Spleen (tissue), 11 donors: ENCODE data around the gene EZR. TPM values are rescaled to one million over a fixed set of nuclear protein-coding genes. Genes with fewer than 3 reads are reported as not detected.
A peak's percentile ranks its signal among the peaks of the same experiment; 100 is the strongest.

ENCODE experiments used
- DNase-seq: peaks from one replicate; pipeline ENCODE4 v3.0.0-alpha.2; 2020
- H3K27ac ChIP-seq, 8 donors: fragments of 200-600 bp; sonication (generic) in 7 of 8; 1 replicate in 4 of 8; 2 replicates in 4 of 8; pipeline versions ENCODE4 v1.5.0 to v1.8.0; 2016 to 2021; ENCODE audit warnings: inconsistent platforms in 4 of 8, mild to moderate bottlenecking in 4 of 8, moderate library complexity in 1 of 8
- H3K27me3 ChIP-seq, 7 donors: fragments of 200-600 bp; sonication (generic) in 6 of 7; replicated peaks in 1 of 7; 1 replicate in 4 of 7; 2 replicates in 3 of 7; pipeline versions ENCODE4 v1.5.0 to v1.8.0; 2016 to 2021; ENCODE audit warnings: inconsistent platforms in 3 of 7, mild to moderate bottlenecking in 1 of 7
- H3K36me3 ChIP-seq, 6 donors: fragments of 200-600 bp; sonication (generic) in 5 of 6; 1 replicate in 4 of 6; 2 replicates in 2 of 6; pipeline versions ENCODE4 v1.5.0 to v1.8.0; 2016 to 2021; ENCODE audit warnings: inconsistent platforms in 2 of 6
- H3K4me1 ChIP-seq, 6 donors: fragments of 200-600 bp; sonication (generic) in 5 of 6; 1 replicate in 3 of 6; 2 replicates in 3 of 6; pipeline versions ENCODE4 v1.5.0 to v1.8.0; 2016 to 2021; ENCODE audit warnings: inconsistent platforms in 3 of 6
- H3K4me3 ChIP-seq, 8 donors: fragments of 200-600 bp; sonication (generic) in 7 of 8; 1 replicate in 4 of 8; 2 replicates in 4 of 8; pipeline versions ENCODE4 v1.5.0 to v1.8.0; 2016 to 2021; ENCODE audit warnings: inconsistent platforms in 4 of 8, mild to moderate bottlenecking in 4 of 8, moderate library complexity in 2 of 8
- H3K9me3 ChIP-seq, 8 donors: fragments of 200-600 bp; sonication (generic) in 7 of 8; 1 replicate in 4 of 8; 2 replicates in 4 of 8; pipeline versions ENCODE4 v1.5.0 to v1.8.0; 2016 to 2021; ENCODE audit warnings: inconsistent platforms in 4 of 8
- POLR2A ChIP-seq, 3 donors: fragments of 450-650 bp; IDR thresholded peaks; one replicate each; pipeline ENCODE4 v1.5.1; 2017; ENCODE audit warnings: antibody characterized with exemption in 3 of 3, mild to moderate bottlenecking in 1 of 3
- POLR2AphosphoS5 ChIP-seq, 3 donors: sonication (generic); formaldehyde crosslinking; IDR thresholded peaks; one replicate each; pipeline ENCODE4 v1.5.1; 2017; ENCODE audit warnings: antibody characterized with exemption in 3 of 3
- WGBS, 5 donors: extraction: QIAGEN DNeasy Blood & Tissue Kit in 3 of 5; methylation state at CpG; one replicate each; pipeline versions ENCODE4 v1.1.5 to v1.1.7; 2013 to 2018; 5-methylcytosine and 5-hydroxymethylcytosine counted together
- intact Hi-C: fragments of 100-400 bp; cut with DNase I; formaldehyde crosslinking; loops from one replicate; pipeline ENCODE4 v1.15.0; 2023; ENCODE audit warnings: low total_unique reads
- polyA plus RNA-seq, 3 donors: library from polyadenylated mRNA; stranded (reverse); fragments of 200-250 nt; gene quantifications; one replicate each; pipeline ENCODE4 v1.2.1, GENCODE V29; 2013
- total RNA-seq, 7 donors: library from RNA; depleted of rRNA in 3 of 7; stranded (reverse); fragments of >200 nt in 3 of 7; fragmentation: NEBNext Ultra II Directional in 4 of 7; extraction: Animal tissue kit (Norgen Biotek cat#: 25700) in 4 of 7; gene quantifications; one replicate each; pipeline versions ENCODE4 v1.1.0 to v1.2.1, GENCODE V29; 2016 to 2021
- TF ChIP-seq, protein P1 (sequence below), 11 experiments: fragments of 200-600 bp in 7 of 11; fragments of 450-650 bp in 4 of 11; sonication (generic) in 4 of 11; IDR thresholded peaks in 8 of 11; conservative IDR thresholded peaks in 3 of 11; 1 replicate in 7 of 11; 2 replicates in 4 of 11; pipeline versions ENCODE4 v1.4.0 to v1.8.0; 2016 to 2021; ENCODE audit warnings: antibody characterized with exemption in 11 of 11, inconsistent platforms in 4 of 11, mild to moderate bottlenecking in 1 of 11
- donor health status: healthy with polysubstance abuse.
- donor health status: DM: no; HTN: no; CAD: no; lungs with moderate emphysema.
- donor health status: DM: no; HTN: no; CAD: no.
- donor health status: Bipolar disorder and iron deficiency.
- donor health status: healthy.
- donor health status: DM: no; HTN: no; CAD: no.
- donor health status: DM: yes; HTN: yes; CAD: no.

EZR gene
- total and polyA plus RNA-seq, 10 donors, result 78.0 to 153 (median 114) TPM

DNA sequence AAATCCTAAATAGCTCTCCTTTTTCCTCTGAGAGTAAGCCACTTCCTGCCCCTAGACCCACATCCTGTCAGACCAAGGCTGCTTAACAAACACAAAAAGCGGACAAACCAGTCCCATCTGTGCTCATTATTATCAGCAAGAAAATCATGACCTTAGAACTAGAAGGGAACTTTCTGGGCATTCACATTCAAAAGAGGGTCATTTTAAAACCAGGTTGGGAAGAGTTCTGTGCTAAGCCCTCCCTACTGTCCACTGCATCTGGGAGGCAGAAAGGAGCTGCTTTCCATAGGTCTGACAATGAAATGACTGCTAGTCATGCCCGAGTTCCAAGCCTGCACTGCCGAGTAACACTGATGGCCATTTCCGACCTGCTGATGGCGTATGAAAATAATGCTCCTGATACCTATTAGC lies 15.4 kb downstream of the EZR start:
- no peaks in the 10 kb centered on the region for H3K27me3 ChIP-seq
- peaks cover 40 to 98% (median 96%) of the 10 kb centered on the region in 6 donors for H3K4me1 ChIP-seq
- peak overlapping the region; percentile 64 to 91 (median 84) for H3K27ac ChIP-seq
- WGBS, 5 donors, result 6 to 14% (median 8%) methylated on average over 5 of the region's 5 CpGs
- TF ChIP-seq, protein P1, sequence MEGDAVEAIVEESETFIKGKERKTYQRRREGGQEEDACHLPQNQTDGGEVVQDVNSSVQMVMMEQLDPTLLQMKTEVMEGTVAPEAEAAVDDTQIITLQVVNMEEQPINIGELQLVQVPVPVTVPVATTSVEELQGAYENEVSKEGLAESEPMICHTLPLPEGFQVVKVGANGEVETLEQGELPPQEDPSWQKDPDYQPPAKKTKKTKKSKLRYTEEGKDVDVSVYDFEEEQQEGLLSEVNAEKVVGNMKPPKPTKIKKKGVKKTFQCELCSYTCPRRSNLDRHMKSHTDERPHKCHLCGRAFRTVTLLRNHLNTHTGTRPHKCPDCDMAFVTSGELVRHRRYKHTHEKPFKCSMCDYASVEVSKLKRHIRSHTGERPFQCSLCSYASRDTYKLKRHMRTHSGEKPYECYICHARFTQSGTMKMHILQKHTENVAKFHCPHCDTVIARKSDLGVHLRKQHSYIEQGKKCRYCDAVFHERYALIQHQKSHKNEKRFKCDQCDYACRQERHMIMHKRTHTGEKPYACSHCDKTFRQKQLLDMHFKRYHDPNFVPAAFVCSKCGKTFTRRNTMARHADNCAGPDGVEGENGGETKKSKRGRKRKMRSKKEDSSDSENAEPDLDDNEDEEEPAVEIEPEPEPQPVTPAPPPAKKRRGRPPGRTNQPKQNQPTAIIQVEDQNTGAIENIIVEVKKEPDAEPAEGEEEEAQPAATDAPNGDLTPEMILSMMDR (IDR thresholded peaks at IDR 0.05 in 8 of 11, conservative IDR thresholded peaks at IDR 0.05 in 3 of 11), result no peak
- peak in 1 of 3 donors; percentile 49 for TF ChIP-seq POLR2A (IDR thresholded peaks at IDR 0.05)
- peak in 1 of 3 donors; percentile 84 for TF ChIP-seq POLR2AphosphoS5 (IDR thresholded peaks at IDR 0.05)
- peak overlapping the region in 4 of 8 donors; percentile 24 to 53 (median 27) for H3K4me3 ChIP-seq
- no peaks in the 10 kb centered on the region for H3K9me3 ChIP-seq
- no peak for DNase-seq
- H3K36me3 ChIP-seq, result peaks cover 0 to 38% (median 0%) of the 10 kb centered on the region in 6 donors
- intact Hi-C loops, result no loop called here

DNA sequence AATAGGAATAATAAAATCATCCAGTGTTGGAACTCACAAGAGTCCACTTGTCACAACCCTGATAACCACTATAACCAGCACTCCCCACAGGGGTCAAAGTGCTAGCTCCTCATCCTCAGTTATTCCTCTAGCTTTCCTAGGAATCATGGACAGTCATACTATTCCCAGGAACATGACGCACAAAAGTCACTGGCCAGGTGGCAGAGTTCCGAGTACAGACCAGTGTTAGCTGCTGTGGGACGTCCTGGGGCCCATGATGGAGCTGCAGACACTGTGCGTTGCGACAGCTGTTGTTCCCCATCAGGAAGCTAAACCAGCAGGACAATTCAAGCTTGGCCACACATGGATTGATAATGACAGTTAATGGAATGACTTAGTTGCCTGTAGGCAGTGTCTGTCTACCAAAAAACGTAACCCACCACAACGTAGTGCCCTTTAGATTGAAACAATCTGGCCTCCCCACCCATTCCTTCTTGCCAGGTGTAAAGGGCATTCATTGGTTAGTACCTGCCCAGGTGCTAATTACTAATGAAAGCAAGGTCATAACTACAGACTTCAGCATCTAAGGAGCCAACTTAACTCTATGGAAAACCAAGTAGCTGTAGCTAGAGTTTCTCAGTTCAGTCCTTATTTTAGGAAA lies 17.4 kb downstream of the EZR start:
- H3K4me1 ChIP-seq, result peaks cover 48 to 98% (median 95%) of the 10 kb centered on the region in 6 donors
- no peaks in the 10 kb centered on the region for H3K27me3 ChIP-seq
- TF ChIP-seq POLR2A (IDR thresholded peaks at IDR 0.05) (no peak), POLR2AphosphoS5 (IDR thresholded peaks at IDR 0.05) (no peak)
- TF ChIP-seq, protein P1 (IDR thresholded peaks at IDR 0.05 in 8 of 11, conservative IDR thresholded peaks at IDR 0.05 in 3 of 11), result no peak
- no peak overlapping the region for H3K4me3 ChIP-seq
- WGBS, 5 donors, result 80 to 95% (median 86%) methylated on average over 7 of the region's 7 CpGs
- peaks cover 0 to 24% (median 0%) of the 10 kb centered on the region in 6 donors for H3K36me3 ChIP-seq
- intact Hi-C loops, result no loop called here
- DNase-seq, result no peak
- peak overlapping the region in 2 of 8 donors; percentile 83 to 91 for H3K27ac ChIP-seq
- no peaks in the 10 kb centered on the region for H3K9me3 ChIP-seq

DNA sequence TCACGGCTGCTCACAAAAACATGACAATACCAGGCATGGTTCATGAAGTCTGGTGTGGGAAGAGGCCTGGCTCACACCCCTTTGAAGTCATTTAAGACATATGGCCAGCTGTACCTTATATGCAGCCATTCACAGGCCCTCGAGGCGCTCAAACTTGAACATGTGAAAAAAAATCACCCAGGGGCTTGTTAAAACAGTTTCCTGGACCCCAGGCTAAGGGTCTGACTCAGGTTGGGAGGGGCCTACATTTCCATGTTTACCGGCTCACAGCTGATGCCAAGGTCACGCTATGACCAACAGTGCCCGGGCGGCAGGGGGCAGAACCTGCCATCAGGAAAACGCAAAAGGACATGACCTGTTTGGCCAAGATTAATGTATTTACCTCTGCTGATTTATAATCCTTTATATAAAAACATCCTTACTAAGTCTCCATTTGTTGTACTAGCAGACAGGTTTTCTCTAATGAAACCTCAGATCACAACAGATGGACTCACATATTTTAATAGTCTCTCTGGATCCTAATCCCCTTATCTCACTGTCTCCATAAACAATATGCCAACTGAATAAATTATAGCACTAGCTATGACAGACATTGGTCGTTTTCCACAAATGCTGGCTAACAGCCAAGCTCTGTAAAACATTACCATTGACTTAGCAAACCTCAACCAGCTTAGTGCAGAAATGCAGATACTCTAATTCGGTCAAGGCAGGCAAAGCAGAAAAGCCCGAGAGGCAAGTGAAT lies 19.9 kb downstream of the EZR start:
- Histone ChIP-seq H3K4me3 (no peak overlapping the region), H3K27me3 (no peaks in the 10 kb centered on the region), H3K27ac (peak overlapping the region in 7 of 8 donors; percentile 5 to 74 (median 37)), H3K4me1 (peaks cover 47 to 100% (median 93%) of the 10 kb centered on the region in 6 donors), H3K9me3 (no peaks in the 10 kb centered on the region), H3K36me3 (peaks cover 0 to 30% (median 0%) of the 10 kb centered on the region in 6 donors)
- DNase-seq, result no peak
- TF ChIP-seq POLR2AphosphoS5 (IDR thresholded peaks at IDR 0.05), result peak in 1 of 3 donors; percentile 26
- TF ChIP-seq, protein P1 (IDR thresholded peaks at IDR 0.05 in 8 of 11, conservative IDR thresholded peaks at IDR 0.05 in 3 of 11), result no peak
- intact Hi-C loops, result no loop called here
- WGBS, 5 donors, result 38 to 53% (median 40%) methylated on average over 11 of the region's 11 CpGs

DNA sequence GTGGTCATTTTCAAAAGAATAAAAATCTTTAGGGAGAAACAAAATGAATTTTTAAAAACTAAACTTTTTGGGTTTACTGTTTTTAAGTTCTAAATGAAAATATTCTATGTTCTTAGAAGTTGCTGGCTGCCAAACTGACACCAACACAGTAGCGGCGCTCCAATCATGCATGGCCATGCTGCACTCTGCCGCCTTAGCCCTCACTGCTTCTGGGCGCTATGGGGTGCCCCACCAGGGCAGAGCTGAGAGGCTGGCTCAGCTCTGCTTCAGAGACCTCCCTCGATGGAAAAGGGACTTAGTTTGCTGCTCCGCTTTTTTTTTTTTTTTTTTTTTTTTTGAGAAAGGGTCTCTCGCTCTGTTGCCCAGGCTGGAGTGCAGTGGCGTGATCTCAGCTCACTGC lies 20.9 kb downstream of the EZR start:
- Histone ChIP-seq H3K4me1 (peaks cover 41 to 100% (median 93%) of the 10 kb centered on the region in 6 donors), H3K36me3 (peaks cover 0 to 30% (median 0%) of the 10 kb centered on the region in 6 donors), H3K27ac (peak overlapping the region in 6 of 8 donors; percentile 5 to 74 (median 44)), H3K4me3 (no peak overlapping the region), H3K9me3 (no peaks in the 10 kb centered on the region), H3K27me3 (no peaks in the 10 kb centered on the region)
- peak; percentile 83 for DNase-seq
- WGBS, 5 donors, result 80 to 92% (median 90%) methylated on average over 8 of the region's 8 CpGs
- TF ChIP-seq POLR2AphosphoS5 (IDR thresholded peaks at IDR 0.05), result peak in 1 of 3 donors; percentile 21
- TF ChIP-seq, protein P1 (IDR thresholded peaks at IDR 0.05 in 8 of 11, conservative IDR thresholded peaks at IDR 0.05 in 3 of 11), result no peak
- TF ChIP-seq POLR2A (IDR thresholded peaks at IDR 0.05), result no peak
- intact Hi-C loops, result no loop called here
